ENCODE data around the gene RELA.

RELA gene

GRCh38 chr11:65606876-65607613, 55.7 kb downstream of the RELA start:
- Histone ChIP-seq H3K36me3 (ENCODE audit: insufficient read depth, low read depth, low read length) (peaks cover 37% of the 10 kb centered on the region), H3K27me3 (ENCODE audit: insufficient read depth, low read length) (0 out of 2 replicates have a peak, but pooled peaks cover 6% of the 10 kb centered on the region), H3K9me3 (ENCODE audit: insufficient read depth, low read depth, low read length) (no peaks in the 10 kb centered on the region), H3K9ac (ENCODE audit: low read depth, low read length) (peak overlapping the region; percentile 48; the same call in 1 of the 2 replicates), H3K4me1 (ENCODE audit: insufficient read depth, low read length) (peaks cover 7% of the 10 kb centered on the region; the same call in 1 of the 2 replicates), H3K27ac (ENCODE audit: low read length) (no peak overlapping the region), H3K4me3 (ENCODE audit: low read length) (peak overlapping the region; percentile 64; the same call in 1 of the 2 replicates)

- H3K9me3 ChIP-seq (ENCODE audit: insufficient read depth, low read depth, low read length): no peaks in the 10 kb centered on the region
- H3K27ac ChIP-seq (ENCODE audit: low read length): no peak overlapping the region
- no peak overlapping the region for H3K4me3 ChIP-seq (ENCODE audit: low read length)
- H3K4me1 ChIP-seq (ENCODE audit: insufficient read depth, low read length): peaks cover 7% of the 10 kb centered on the region; the same call in 1 of the 2 replicates
- H3K36me3 ChIP-seq (ENCODE audit: insufficient read depth, low read depth, low read length): peaks cover 33% of the 10 kb centered on the region
- H3K27me3 ChIP-seq (ENCODE audit: insufficient read depth, low read length): 0 out of 2 replicates have a peak, but pooled peaks cover 6% of the 10 kb centered on the region
- no peak overlapping the region for H3K9ac ChIP-seq (ENCODE audit: low read depth, low read length)
Measured at GRCh38 chr11:65604258-65604657, 58.5 kb downstream of the RELA start.

All from iPS-20b (cell line).